HEK293 (cell line): ENCODE measurements around the gene THY1.

ENCODE experiments used
- BCL11A ChIP-seq: fragments of 450-650 bp; formaldehyde crosslinking; IDR thresholded peaks from 2 replicates; pipeline ENCODE4 v1.5.1; 2016; ENCODE audit warnings: low read depth, missing biosample characterization, missing genetic modification characterization
- KLF1 ChIP-seq: fragments of 450-650 bp; formaldehyde crosslinking; IDR thresholded peaks from 2 replicates; pipeline ENCODE4 v1.5.1; 2016; ENCODE audit warnings: missing biosample characterization, missing genetic modification characterization
- ZNF121 ChIP-seq: fragments of 450-650 bp; formaldehyde crosslinking; IDR thresholded peaks from 2 replicates; pipeline ENCODE4 v1.5.1; 2016; ENCODE audit warnings: missing biosample characterization, missing genetic modification characterization
- ZNF133 ChIP-seq: fragments of 450-650 bp; formaldehyde crosslinking; IDR thresholded peaks from 2 replicates; pipeline ENCODE4 v1.5.1; 2016; ENCODE audit warnings: missing biosample characterization, missing genetic modification characterization
- ZNF146 ChIP-seq: fragments of 450-650 bp; formaldehyde crosslinking; IDR thresholded peaks from 2 replicates; pipeline ENCODE4 v1.5.1; 2016; ENCODE audit warnings: missing biosample characterization, missing genetic modification characterization
- ZNF155 ChIP-seq: fragments of 450-650 bp; formaldehyde crosslinking; IDR thresholded peaks from 2 replicates; pipeline ENCODE4 v1.5.1; 2016; ENCODE audit warnings: missing biosample characterization, missing genetic modification characterization
- ZNF394 ChIP-seq: fragments of 450-650 bp; formaldehyde crosslinking; IDR thresholded peaks from 2 replicates; pipeline ENCODE4 v1.5.1; 2016; ENCODE audit warnings: missing biosample characterization, missing genetic modification characterization, mild to moderate bottlenecking, moderate library complexity, borderline replicate concordance
- ZNF571 ChIP-seq: fragments of 450-650 bp; formaldehyde crosslinking; IDR thresholded peaks from 2 replicates; pipeline ENCODE4 v1.5.0; 2017; ENCODE audit warnings: missing biosample characterization, missing genetic modification characterization
- ZNF843 ChIP-seq: fragments of 450-650 bp; formaldehyde crosslinking; IDR thresholded peaks from 2 replicates; pipeline ENCODE4 v1.5.1; 2016; ENCODE audit warnings: missing biosample characterization, missing genetic modification characterization
- TF ChIP-seq, protein P1 (sequence below): fragments of 450-650 bp; formaldehyde crosslinking; IDR thresholded peaks from 2 replicates; pipeline ENCODE4 v1.5.1; 2016; ENCODE audit warnings: missing biosample characterization, missing genetic modification characterization
- TF ChIP-seq, protein P2 (sequence below): fragments of 450-650 bp; formaldehyde crosslinking; IDR thresholded peaks from 2 replicates; pipeline ENCODE4 v1.5.1; 2016; ENCODE audit warnings: missing biosample characterization, missing genetic modification characterization
- TF ChIP-seq, protein P3 (sequence below): fragments of 450-650 bp; formaldehyde crosslinking; IDR thresholded peaks from 2 replicates; pipeline ENCODE4 v1.5.1; 2017; ENCODE audit warnings: missing biosample characterization, missing genetic modification characterization
- TF ChIP-seq, protein P4 (sequence below): fragments of 450-650 bp; formaldehyde crosslinking; IDR thresholded peaks from 2 replicates; pipeline ENCODE4 v1.5.1; 2016; ENCODE audit warnings: missing biosample characterization, missing genetic modification characterization, low read depth

DNA sequence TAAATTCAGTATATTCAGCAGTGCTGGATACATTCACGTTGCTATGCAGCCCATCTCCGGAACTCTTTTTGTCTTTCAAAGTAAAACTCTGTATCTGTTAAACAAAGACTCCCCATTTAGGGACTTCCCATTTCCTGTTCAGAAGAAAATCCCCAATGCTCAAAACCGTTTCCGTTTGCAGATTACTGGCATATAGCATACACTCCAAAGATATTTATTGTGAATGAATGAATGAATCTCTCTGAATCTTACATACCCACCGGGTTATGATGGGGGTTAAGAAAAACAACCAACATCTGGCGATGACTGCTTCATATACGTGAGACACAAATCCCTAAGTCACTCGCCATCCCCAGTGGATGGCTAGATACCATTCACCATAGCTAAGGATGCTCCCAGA is 1.6 kb downstream of the THY1 start:
- TF ChIP-seq ZNF394 (tag by site-specific recombination), result no peak
- TF ChIP-seq, protein P1, sequence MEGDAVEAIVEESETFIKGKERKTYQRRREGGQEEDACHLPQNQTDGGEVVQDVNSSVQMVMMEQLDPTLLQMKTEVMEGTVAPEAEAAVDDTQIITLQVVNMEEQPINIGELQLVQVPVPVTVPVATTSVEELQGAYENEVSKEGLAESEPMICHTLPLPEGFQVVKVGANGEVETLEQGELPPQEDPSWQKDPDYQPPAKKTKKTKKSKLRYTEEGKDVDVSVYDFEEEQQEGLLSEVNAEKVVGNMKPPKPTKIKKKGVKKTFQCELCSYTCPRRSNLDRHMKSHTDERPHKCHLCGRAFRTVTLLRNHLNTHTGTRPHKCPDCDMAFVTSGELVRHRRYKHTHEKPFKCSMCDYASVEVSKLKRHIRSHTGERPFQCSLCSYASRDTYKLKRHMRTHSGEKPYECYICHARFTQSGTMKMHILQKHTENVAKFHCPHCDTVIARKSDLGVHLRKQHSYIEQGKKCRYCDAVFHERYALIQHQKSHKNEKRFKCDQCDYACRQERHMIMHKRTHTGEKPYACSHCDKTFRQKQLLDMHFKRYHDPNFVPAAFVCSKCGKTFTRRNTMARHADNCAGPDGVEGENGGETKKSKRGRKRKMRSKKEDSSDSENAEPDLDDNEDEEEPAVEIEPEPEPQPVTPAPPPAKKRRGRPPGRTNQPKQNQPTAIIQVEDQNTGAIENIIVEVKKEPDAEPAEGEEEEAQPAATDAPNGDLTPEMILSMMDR (tag by site-specific recombination), result no peak
- TF ChIP-seq ZNF571, result no peak
- TF ChIP-seq, protein P2, sequence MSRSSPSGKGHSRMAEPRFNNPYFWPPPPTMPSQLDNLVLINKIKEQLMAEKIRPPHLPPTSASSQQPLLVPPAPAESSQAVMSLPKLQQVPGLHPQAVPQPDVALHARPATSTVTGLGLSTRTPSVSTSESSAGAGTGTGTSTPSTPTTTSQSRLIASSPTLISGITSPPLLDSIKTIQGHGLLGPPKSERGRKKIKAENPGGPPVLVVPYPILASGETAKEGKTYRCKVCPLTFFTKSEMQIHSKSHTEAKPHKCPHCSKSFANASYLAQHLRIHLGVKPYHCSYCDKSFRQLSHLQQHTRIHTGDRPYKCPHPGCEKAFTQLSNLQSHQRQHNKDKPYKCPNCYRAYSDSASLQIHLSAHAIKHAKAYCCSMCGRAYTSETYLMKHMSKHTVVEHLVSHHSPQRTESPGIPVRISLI (tag by site-specific recombination), result no peak
- TF ChIP-seq ZNF155 (tag by site-specific recombination), result no peak
- no peak for TF ChIP-seq BCL11A (tag by site-specific recombination)
- TF ChIP-seq, protein P3, sequence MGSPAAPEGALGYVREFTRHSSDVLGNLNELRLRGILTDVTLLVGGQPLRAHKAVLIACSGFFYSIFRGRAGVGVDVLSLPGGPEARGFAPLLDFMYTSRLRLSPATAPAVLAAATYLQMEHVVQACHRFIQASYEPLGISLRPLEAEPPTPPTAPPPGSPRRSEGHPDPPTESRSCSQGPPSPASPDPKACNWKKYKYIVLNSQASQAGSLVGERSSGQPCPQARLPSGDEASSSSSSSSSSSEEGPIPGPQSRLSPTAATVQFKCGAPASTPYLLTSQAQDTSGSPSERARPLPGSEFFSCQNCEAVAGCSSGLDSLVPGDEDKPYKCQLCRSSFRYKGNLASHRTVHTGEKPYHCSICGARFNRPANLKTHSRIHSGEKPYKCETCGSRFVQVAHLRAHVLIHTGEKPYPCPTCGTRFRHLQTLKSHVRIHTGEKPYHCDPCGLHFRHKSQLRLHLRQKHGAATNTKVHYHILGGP, result no peak
- TF ChIP-seq ZNF146, result no peak
- TF ChIP-seq KLF1, result no peak
- TF ChIP-seq, protein P4, sequence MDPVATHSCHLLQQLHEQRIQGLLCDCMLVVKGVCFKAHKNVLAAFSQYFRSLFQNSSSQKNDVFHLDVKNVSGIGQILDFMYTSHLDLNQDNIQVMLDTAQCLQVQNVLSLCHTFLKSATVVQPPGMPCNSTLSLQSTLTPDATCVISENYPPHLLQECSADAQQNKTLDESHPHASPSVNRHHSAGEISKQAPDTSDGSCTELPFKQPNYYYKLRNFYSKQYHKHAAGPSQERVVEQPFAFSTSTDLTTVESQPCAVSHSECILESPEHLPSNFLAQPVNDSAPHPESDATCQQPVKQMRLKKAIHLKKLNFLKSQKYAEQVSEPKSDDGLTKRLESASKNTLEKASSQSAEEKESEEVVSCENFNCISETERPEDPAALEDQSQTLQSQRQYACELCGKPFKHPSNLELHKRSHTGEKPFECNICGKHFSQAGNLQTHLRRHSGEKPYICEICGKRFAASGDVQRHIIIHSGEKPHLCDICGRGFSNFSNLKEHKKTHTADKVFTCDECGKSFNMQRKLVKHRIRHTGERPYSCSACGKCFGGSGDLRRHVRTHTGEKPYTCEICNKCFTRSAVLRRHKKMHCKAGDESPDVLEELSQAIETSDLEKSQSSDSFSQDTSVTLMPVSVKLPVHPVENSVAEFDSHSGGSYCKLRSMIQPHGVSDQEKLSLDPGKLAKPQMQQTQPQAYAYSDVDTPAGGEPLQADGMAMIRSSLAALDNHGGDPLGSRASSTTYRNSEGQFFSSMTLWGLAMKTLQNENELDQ (tag by site-specific recombination), result no peak
- no peak for TF ChIP-seq ZNF121 (tag by site-specific recombination)
- TF ChIP-seq ZNF133 (tag by site-specific recombination), result no peak
- TF ChIP-seq ZNF843 (tag by site-specific recombination), result no peak
